GM18517 (cell line): ENCODE results near the gene VPS13D.

ENCODE experiments used
- ATAC-seq: cut with Tn5 transposase; IDR thresholded peaks from one replicate; pipeline ENCODE4 v1.9.1; 2021; ENCODE audit warnings: mild to moderate bottlenecking, moderate library complexity; ENCODE audit not compliant: unreplicated experiment

The VPS13D gene

GRCh38 chr1:12547586-12548225 lies 317.9 kb downstream of the VPS13D start:
- ATAC-seq, result no peak

GRCh38 chr1:12548279-12548972 lies 318.6 kb downstream of the VPS13D start:
- no peak for ATAC-seq

GRCh38 chr1:12548973-12549459 lies 319.2 kb downstream of the VPS13D start:
- no peak for ATAC-seq

- ATAC-seq, result no peak
These were observed 319.9 kb downstream of the VPS13D start for GRCh38 chr1:12549460-12550349.

GRCh38 chr1:12551584-12551983 lies 321.8 kb downstream of the VPS13D start:
- no peak for ATAC-seq

GRCh38 chr1:12552111-12552888 lies 322.5 kb downstream of the VPS13D start:
- ATAC-seq, result no peak

GRCh38 chr1:12552951-12553921 lies 323.4 kb downstream of the VPS13D start:
- no peak for ATAC-seq

- no peak for ATAC-seq
These were observed 324.1 kb downstream of the VPS13D start for GRCh38 chr1:12553963-12554362.

- ATAC-seq, result no peak
These were observed 324.9 kb downstream of the VPS13D start for GRCh38 chr1:12554521-12555305.

- no peak for ATAC-seq
These were observed 325.9 kb downstream of the VPS13D start for GRCh38 chr1:12555411-12556367.

- ATAC-seq, result no peak
These were observed 326.6 kb downstream of the VPS13D start for GRCh38 chr1:12556368-12556930.

GRCh38 chr1:12556957-12557935 lies 327.4 kb downstream of the VPS13D start:
- ATAC-seq, result no peak

- ATAC-seq, result no peak
These were observed 331.3 kb downstream of the VPS13D start for GRCh38 chr1:12561121-12561520.
